DMS53 treated with DMSO at 0.1 percent for 48 hours (cell line): ENCODE data around the gene FMNL2.

Experiments used
- DNase-seq: peaks from one replicate; lab custom pipeline; 2025; ENCODE audit not compliant: unreplicated experiment; lab: John Stamatoyannopoulos, UW

FMNL2 gene

DNA sequence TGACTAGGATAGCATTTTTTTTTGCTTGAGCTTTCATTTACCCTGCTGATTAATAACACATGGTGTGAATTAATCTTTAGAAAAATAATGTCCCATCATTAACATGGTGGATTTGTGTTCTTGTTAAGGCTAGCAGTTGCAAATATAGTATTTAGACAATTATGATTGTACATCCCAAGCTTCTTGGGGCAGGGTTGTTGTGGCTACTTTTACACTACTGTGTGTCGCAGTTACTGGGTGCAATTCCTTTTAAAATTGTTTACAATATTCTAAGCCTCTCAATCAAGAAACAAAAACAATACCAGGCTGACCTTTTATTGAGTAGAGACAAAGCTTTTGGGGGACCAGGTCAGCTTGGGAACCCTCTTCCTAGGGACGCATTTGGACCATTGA is 2.5 kb downstream of the FMNL2 start:
- no peak for DNase-seq

DNA sequence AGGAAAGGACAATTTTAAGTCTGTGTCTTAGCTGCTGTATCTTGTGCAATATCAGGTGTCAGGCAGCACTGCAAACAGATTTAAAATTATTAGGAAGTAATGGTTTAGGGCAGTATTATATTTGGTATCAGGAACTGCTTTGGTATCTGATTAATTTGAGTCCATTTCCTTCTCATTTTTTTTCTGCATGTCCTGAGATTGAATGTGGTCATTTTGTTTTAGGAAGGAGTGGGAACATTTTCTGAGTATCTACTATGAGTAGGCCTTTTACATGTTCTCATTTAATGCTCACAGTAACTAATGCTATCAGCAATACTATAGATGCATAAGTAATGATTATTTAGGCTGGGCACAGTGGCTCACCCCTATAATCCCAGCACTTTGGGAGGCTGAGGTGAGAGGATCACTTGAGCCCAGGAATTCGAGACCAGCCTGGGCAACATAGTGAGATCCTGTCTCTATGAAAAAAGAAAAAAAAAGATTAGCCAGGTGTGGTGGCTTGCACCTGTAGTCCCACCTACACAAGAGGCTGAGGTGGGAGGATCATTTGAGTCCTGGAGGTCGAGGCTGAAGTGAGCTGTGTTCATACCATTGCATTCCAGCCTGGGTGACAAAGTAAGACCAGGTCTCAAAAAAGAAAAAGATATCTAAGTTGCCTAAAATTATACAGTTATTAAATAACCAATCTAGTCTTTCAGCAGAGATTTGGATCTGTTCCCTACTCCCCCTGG is 4.7 kb downstream of the FMNL2 start:
- no peak for DNase-seq

DNA sequence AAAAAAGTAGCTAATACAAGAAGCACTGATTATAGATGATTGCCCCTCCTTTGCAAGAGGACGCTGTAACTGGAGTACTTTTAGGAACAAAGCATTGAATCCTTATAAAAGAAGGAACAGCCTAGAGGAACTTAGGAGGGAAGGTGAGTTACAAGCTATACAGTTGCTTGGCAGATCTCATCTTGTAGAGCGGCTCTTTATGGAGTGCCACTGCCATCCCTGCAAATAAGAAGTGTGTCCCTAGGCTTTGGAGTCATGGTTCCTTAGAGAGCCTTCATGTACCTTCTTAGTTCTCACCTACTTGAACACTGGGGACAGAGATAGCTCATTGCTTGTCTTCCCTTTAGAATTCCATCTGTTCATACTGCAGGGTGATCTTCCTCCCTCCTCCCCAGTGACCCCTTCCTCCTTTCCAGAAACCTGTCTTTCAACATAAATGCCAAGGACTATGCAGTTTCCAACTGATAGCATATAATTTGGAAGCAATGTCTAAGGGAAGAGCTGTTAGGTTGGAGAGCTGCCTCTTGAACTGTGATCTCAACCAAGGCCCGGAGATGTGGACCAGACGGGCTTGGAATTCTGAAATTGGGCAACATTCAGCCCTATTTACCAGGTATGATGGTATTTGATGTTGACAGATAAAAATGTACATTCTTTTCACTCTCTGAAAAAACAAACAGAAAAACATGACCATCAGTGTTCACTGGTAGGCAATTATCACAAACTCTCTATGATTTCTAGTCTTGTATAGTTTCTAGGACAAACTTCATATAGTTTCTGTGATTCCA is 7.5 kb downstream of the FMNL2 start:
- no peak for DNase-seq

DNA sequence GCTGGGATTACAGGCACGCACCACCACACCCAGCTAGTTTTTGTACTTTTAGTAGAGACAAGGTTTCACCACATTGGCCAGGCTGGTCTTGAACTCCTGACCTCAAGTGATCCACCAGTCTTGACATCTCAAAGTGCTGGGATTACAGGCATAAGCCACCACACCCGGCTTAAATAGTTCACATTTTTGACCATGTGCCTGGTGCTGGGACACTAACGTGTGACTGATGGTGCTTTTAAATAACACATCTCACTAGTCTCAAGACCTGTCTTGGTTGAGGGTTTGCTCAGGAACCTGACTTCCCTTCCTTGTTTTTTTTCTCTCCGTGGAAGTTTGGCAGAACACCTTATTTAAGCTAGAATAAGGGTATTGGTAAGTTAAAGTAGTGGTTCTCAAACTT is 8.5 kb downstream of the FMNL2 start:
- DNase-seq = no peak

DNA sequence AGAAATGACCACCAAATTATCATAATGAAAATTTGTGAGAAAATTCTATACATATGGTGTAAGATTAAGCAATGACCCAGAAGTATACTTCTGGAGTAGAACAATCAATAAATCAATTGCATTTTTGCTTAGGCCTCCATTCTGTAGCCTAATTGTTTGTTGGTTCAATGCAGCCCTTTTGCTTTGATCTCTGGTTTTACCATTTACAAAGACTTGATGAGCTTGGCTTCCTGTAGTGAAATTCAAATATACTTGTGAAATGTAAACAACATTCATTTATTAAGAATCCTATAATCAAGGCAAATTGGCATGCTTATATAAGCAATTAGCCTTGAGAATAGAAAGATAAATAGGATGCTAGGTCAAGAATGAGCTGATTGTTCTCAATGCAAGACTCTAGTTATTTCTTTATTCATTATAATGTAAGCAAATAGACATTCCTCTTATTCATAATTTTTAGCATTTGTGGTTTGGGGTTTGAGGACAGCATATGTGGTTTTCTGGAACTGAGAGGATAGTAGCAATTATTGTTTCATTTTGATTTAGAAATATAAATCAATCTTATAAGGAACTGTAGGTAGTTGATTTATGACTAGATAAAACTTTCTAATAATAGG is 9.7 kb downstream of the FMNL2 start:
- no peak for DNase-seq

DNA sequence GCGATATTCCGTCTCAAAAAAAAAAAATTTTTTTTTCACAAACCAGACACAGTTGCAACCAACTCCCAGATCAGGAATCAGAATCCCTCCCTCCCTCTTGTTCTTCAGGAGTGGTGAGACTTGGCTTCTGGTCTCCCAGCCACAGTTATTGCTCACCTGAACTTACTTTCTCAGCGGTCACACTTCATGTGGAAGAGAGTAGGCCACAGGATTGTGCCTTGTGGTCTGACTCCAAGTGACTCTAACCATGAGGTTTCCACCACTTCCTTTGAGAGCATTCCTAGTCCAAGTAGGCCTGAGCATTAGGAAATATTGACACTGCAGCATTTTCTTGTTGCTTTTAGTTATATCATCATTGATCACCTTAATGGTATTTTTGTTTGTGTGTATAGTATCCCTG is 12.1 kb downstream of the FMNL2 start:
- DNase-seq = no peak

DNA sequence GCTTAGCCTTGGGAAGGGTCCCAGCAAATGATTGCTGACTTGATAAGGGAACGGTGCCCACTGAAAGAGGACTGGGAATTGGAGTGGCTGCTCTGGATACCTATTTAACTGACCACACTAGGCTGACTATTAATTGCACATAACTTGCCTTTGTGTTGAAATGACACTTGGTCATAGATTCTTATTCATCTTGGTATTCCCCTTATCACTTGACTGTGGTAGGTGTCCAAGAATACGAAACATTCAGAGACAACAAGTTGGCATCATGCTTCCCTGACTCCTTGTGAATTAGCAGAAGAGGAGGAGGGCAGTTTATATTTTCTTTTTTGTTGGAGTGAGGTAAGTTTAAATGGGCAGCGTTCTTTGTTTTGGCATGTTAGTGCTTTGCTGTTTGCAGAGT is 13.4 kb downstream of the FMNL2 start:
- no peak for DNase-seq

DNA sequence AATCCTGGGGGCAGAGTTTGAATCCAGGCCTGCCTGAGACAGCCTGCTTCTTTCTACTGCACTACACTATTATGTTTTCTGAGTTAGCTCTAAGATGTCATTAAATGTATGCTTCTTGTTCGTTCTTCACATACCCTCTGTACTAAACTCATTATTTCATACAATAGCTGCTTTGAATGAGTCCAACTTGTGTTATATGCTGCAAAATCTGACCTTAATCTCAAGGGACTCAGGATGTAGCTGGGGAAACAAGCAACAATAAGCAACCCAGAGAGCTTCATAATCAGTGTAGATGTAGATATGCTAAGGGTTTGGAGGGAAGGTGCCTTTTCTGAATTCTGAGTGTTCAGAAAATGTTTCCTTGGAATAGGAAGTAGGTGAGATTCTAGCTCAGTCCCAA is 14.4 kb downstream of the FMNL2 start:
- no peak for DNase-seq

DNA sequence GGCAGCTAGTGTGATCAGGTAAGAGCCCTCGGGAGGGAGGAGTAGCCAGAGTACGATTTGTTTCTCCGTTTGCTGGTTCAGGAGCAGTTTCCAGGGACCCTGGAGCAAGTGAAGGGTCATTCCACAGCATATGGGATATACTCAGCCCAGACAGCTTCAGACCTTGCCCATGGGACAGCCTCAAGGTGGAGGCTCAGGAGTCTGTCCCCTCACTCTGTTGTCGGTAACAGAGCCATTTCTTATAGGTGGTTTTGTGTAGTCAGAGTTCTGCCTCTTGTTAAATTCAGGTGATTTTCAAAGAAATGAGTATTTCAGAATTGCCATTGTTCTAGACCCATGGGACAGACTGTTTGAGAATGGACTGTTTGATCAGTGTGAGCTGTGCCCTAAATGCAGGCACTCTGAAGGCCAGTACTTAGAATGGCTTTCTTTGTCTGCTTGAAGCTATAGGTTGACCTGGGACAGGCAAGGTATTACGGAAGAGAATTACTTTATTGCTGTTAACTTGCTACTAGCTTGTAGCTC is 15.2 kb downstream of the FMNL2 start:
- DNase-seq = no peak

DNA sequence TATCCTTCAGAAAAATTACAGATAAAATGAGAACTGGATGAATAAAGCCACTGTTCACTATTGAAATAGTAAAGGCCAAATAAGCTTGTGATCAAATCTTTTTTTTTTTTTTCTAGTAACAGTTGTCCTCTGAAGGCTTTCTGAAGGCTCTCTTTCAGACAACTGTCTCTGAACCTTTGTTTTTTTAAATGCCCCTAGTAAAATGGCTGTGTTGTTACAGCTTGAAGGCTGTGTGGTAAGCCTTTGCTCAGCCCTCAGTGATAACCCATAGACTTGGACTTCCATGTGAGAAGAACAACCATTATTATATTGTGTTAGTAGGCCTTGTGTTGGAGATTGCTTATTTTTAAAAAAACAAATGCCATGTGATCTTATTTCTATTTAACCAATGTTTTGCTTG is 17.6 kb downstream of the FMNL2 start:
- no peak for DNase-seq

DNA sequence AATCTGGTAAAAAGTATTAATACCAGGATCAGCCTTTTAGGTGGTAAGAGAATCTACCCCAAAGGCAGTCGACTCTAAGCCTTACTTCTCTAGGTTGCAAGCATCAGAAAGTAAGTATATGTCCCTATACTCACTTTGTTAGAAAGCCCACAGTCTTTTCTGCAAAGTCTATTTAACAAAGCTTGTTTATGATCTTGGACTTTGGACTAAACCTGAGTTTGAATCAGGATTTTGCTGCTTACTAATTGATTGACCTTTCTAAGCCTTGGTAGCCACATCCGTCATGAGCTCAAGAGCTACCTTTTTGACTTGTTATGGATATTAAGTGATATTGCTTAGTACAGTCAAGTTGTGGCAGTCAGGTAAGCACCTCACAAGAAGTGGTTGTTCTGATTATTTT is 18.4 kb downstream of the FMNL2 start:
- DNase-seq = no peak

DNA sequence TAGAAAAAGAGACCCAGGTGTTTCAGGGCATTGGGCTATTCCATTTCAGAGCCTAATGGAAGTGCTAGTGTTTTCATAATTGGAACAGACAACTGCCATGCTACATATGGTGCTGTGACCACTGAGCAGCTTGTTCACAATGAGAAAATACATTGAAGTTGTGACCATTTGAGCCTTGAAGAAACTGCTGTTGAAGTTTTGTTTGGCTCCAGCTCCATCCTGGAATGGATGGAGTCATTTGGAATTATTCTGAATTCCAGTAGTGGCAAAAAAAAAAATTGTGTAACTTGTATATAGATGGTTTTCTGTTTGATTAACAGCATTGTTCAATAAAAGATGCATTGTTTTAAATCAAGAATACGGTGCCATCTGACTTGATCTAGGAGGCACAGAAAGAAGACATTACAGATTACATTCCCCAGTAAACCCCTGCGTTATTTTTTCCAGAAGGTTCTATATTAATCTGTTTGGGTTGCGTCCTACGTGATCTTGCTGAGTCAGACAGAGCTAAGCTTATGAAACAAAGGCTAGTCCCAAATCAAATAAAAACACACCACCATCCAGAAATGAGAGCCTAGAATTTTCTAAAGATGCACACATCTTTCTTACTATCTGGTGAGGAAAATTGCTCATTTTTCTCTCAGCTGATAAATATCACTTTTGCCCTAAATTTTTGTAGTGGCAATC is 19.2 kb downstream of the FMNL2 start:
- no peak for DNase-seq

DNA sequence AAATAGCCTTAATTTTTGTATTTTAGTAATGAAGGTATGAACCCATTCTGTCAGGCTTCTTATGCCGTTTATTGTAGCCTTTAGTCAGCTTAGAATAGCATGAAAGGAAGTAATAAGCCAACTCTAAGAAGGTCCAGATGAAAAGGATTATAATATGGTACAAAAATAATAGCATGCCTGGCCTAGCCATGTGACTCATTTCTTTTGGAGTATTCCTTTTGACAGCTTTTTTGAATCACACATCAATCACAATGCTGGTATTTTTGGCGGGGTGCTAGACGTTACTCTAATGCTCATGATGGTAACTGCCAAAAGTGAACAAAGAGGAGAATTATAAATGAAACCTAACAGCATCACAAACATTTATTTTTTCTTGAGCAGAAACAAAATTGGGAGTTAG is 19.9 kb downstream of the FMNL2 start:
- DNase-seq = no peak

DNA sequence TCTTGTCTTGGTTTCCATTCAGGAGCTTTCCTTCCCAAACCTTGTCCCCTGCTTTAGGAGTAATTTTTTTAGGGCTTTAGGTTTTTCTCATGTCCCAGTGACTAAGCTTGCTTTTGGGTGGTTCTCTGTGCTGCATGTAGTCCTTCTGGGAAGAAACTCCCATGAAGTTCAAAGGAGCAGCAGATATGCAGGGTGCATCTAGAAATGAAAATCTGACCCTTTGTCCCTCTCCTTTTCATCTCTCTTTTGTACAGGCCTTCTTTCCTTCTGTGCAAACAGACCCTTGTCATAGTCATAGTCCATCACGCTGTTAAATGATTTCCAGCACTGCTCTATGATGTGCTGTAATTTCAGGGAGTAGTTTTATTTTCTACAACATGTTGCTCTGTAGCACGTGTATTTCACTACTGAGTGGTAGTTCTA is 20.4 kb downstream of the FMNL2 start:
- DNase-seq = no peak

DNA sequence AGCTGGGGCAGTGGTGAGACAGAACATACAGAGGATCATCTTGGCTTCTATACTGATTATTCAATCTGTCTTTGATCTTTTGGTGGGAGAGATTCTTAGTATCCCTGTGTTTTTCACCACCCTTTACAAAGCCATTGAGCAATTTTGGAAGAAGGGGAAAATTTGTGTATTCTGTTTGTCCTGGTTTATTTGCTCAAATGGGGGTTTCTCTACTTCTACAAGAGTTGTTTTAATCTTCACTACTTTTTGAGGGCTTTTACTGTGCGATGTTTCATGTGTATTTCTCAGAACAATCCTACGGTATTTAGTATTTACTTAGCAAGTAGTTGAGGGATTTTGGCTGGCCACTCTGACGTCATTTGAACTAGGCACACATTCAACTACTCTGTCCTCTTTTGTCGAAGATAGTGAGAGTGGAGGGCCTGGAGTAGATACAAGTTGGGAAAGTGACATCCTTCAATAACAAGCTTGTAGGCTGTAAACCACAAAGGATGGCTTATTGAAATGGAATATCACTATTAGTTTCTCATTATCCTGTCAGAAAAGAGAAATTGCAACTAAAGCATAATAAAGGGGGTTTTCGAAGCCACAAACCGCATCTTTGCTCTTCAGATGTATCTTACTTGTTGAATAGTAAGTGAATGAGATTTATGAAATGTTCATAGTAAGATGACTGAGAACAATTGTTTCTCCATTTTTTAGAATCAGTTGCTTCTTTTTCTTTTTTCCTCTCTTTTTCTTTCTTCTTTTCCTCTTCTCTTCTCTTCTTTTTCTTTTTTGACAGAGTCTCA is 24.8 kb downstream of the FMNL2 start:
- no peak for DNase-seq

DNA sequence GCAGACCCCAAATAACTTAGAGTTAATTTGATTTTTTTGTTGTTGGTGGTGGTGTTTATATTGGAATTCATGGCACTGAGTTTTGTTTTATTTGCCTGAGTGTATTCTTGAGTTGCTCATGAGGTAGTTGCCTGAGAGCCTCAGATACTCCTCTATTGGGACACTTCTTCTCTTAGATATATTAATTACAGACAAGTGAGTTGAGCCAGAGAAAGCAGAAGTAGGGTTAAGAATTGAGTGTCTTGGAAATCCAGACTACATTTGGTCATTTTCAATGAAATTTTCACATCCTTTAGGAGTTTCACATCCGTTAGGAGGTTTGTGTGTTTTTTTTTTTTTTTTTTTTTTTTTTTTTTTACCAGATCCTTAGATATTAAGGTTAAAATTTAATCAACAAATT is 29.0 kb downstream of the FMNL2 start:
- DNase-seq = no peak

DNA sequence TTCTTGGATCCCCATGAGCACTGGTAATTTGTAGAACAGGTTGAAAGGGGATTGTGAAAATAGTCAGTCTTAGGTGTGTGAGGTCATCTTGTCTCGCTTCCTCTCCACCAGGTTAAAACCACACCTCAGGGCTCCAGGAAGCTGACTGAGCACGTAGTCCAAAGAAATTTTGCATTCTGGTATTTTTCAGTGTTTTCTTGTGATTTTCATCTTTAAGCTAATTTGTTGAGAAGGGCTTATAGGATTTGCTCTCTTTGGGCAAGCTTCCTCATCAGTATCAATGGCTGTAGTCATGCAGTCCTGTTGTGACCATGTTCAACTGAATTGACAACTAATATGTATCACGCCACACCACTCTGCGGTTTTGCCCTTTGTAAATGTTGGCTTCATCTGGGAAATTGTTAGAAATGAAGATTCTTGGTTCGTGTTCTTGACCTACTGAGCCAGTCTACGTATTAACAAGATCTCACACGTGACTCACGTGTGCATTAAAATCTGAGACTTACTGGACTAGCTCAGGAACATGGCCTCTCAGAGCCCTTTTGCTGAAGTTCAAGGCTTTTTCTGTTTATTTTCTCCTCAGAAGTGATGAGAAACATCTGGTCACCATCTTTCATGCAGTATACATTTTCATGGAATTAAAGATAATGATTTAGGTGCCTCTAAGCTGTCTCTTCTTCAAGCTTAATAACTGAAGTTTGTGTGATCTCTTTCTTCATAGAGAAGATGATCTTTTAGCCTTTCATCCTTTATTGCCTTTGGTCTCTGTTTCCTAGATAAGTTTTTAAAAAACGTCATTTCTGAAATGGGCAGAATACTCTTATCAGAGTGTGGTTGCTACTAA is 32.8 kb downstream of the FMNL2 start:
- no peak for DNase-seq

DNA sequence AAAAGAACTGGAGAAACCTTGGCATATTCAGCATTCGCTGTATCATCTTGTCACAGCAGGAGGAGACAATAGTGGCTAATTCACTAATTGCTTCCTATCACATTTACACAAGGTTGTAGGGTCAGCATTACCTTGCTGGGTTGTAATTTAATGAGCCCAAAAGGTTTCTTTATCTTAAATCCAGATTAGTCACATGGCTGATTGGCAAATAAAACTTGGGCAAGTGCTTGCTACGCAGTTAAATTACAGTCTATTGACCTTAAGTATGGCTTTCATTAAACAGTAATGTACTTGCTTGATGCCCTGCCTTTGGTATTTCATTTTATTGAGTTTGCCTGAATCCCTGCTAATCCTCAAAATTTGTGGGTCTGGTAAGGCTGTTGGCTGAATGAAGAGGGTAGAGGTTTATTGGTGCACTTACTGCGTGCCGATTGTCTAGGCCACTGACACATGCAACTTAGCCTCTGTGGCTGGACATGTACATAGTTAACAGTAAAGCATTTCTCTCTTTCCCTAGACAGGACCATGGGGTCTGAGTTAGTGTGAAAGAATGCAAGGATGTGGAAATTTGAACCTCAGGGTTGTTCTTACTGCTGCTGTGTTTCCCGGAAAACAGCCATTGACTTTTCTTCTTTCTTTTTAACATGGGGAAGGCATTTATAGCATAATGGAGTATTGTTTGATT is 34.3 kb downstream of the FMNL2 start:
- DNase-seq = no peak

DNA sequence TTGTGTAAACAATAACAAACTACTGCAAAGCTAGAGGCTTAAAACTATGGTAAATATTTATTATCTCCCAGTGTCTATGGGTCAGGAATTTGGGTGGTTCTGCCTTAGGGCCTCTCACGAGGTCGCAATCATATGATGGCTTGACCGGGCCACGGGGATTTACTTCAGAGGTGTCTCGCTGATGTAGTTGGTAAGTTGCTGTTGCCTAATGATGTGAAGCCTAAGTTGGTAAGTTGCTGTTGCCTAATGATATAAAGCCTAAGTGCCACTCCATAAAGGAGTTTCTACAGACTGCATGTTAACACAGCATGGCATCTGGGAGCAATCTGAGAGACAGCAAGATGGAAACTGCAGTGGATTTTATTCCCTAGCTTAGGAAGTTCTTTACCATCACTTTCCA is 35.8 kb downstream of the FMNL2 start:
- DNase-seq = no peak
